ENCODE results near the gene GALNT9. TPM values are rescaled to one million over a fixed set of nuclear protein-coding genes. Genes with fewer than 3 reads are reported as not detected.

GALNT9 gene
- total RNA-seq, 1 donor from 2014 or later, result not detected

- no peaks in the 10 kb centered on the region for H3K4me1 ChIP-seq
- H3K27ac ChIP-seq (replicated peaks), result no peak overlapping the region
- no peak for TF ChIP-seq CTCF (IDR thresholded peaks at IDR 0.05; ENCODE audit: borderline replicate concordance)
- intact Hi-C loops (cut with micrococcal nuclease), result no loop called here
- no peaks in the 10 kb centered on the region for H3K36me3 ChIP-seq
- DNase-seq, result no peak
- peaks cover 92% of the 10 kb centered on the region for H3K27me3 ChIP-seq (ENCODE audit: low read depth)
- no peaks in the 10 kb centered on the region for H3K9me3 ChIP-seq (replicated peaks)
- H3K4me3 ChIP-seq, result no peak overlapping the region
Observed at GRCh38 chr12:132340266-132341035, 11.1 kb upstream of the GALNT9 start.

- no peaks in the 10 kb centered on the region for H3K9me3 ChIP-seq (replicated peaks)
- DNase-seq, result no peak
- peaks cover 92% of the 10 kb centered on the region for H3K27me3 ChIP-seq (ENCODE audit: low read depth)
- no peak overlapping the region for H3K27ac ChIP-seq (replicated peaks)
- H3K36me3 ChIP-seq, result no peaks in the 10 kb centered on the region
- no peaks in the 10 kb centered on the region for H3K4me1 ChIP-seq
- intact Hi-C loops (cut with micrococcal nuclease), result no loop called here
- H3K4me3 ChIP-seq, result no peak overlapping the region
- no peak for TF ChIP-seq CTCF (IDR thresholded peaks at IDR 0.05; ENCODE audit: borderline replicate concordance)
Observed at GRCh38 chr12:132339856-132340255, 10.5 kb upstream of the GALNT9 start.

- peaks cover 92% of the 10 kb centered on the region for H3K27me3 ChIP-seq (ENCODE audit: low read depth)
- H3K4me3 ChIP-seq, result no peak overlapping the region
- no peaks in the 10 kb centered on the region for H3K9me3 ChIP-seq (replicated peaks)
- intact Hi-C loops (cut with micrococcal nuclease), result no loop called here
- DNase-seq, result no peak
- no peak overlapping the region for H3K27ac ChIP-seq (replicated peaks)
- no peak for TF ChIP-seq CTCF (IDR thresholded peaks at IDR 0.05; ENCODE audit: borderline replicate concordance)
- H3K36me3 ChIP-seq, result no peaks in the 10 kb centered on the region
- no peaks in the 10 kb centered on the region for H3K4me1 ChIP-seq
Observed at GRCh38 chr12:132338781-132339180, 9.4 kb upstream of the GALNT9 start.

- no peak for TF ChIP-seq CTCF (IDR thresholded peaks at IDR 0.05; ENCODE audit: borderline replicate concordance)
- no peak for DNase-seq
- intact Hi-C loops (cut with micrococcal nuclease), result no loop called here
- peaks cover 92% of the 10 kb centered on the region for H3K27me3 ChIP-seq (ENCODE audit: low read depth)
- no peak overlapping the region for H3K27ac ChIP-seq (replicated peaks)
- no peaks in the 10 kb centered on the region for H3K36me3 ChIP-seq
- H3K4me3 ChIP-seq, result no peak overlapping the region
- H3K4me1 ChIP-seq, result no peaks in the 10 kb centered on the region
- H3K9me3 ChIP-seq (replicated peaks), result no peaks in the 10 kb centered on the region
Observed at GRCh38 chr12:132338311-132338710, 8.9 kb upstream of the GALNT9 start.

- DNase-seq, result no peak
- Histone ChIP-seq H3K4me3 (no peak overlapping the region), H3K36me3 (no peaks in the 10 kb centered on the region), H3K27ac (replicated peaks) (no peak overlapping the region), H3K27me3 (ENCODE audit: low read depth) (peaks cover 96% of the 10 kb centered on the region), H3K4me1 (no peaks in the 10 kb centered on the region), H3K9me3 (replicated peaks) (no peaks in the 10 kb centered on the region)
- no peak for TF ChIP-seq CTCF (IDR thresholded peaks at IDR 0.05; ENCODE audit: borderline replicate concordance)
- intact Hi-C loops (cut with micrococcal nuclease), result no loop called here
Observed at GRCh38 chr12:132337557-132337956, 8.2 kb upstream of the GALNT9 start.

All from left ventricle myocardium inferior (tissue), 1 donor.